ENCODE data around the gene CCDC152.

The CCDC152 gene

GRCh38 chr5:42851481-42851880 lies 94.9 kb downstream of the CCDC152 start:
- no peak for DNase-seq (ENCODE audit: low read depth in 2 of 2)

Measured in stimulated activated CD4-positive, alpha-beta T cell treated with anti-CD3 and anti-CD28 coated beads, Interleukin-15, amount 100 ng/mL, for 48 hours (primary cell).